CD4-positive, alpha-beta T cell treated with Interleukin-6 for 4 hours (primary cell): Measurements from ENCODE around the gene CLCN2.

Experiments used
- DNase-seq: peaks from one replicate; pipeline ENCODE4 v3.0.0-alpha.2; 2020; ENCODE audit warnings: mixed read lengths

CLCN2 gene

GRCh38 chr3:184359610-184360009 is 1.8 kb downstream of the CLCN2 start:
- no peak for DNase-seq

DNA sequence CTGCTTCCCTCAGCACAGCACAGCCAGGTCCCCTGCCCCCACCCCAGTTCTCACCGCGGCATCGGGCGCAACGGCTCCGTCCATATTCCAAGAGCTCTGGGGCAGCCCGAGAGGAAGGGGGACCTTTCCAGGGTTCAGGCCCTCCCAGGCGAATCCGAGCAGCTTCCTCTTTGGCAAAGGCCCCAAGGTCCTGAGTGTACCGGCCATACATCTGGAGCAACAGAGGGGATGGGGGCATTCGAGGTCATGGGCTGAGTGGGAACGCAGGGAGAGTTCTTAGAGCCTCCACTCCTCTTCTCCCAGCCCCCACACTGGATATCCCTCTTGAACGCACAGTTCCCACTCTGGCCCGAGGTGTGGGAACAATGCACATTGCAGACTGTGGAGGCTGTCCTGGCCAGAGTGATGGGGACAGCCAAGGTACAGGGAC is 2.5 kb downstream of the CLCN2 start:
- DNase-seq: no peak

DNA sequence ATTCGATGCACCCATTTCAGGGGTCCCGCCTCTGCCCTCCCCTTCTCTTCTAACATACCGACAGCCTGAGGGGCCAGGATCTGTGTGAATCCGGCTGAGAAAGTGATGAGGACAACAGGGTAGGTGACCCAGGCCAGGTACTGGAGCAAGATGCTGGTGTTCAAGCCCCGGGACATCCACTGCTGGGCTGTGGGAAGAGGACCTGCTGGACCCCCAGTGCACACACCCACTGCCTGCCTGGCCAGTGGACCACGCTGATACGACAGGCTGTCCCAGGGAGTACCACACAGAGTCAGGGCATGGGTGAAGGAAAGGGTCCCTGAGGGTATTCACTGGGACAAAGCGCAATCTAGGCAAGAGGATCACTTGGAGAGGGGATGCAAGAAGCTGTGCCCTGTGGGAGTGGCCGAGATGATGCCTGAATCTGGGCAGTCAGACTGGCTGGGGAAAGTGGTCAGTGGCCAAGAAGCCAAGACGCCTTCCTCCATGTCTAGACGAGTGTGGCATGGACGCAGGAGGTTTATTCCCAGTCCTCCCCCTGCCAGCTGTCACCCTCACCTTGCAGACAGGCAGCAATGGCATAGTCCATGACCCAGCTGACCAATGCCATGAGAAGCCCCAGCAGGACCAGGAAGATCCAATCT is 3.2 kb downstream of the CLCN2 start:
- DNase-seq: no peak

DNA sequence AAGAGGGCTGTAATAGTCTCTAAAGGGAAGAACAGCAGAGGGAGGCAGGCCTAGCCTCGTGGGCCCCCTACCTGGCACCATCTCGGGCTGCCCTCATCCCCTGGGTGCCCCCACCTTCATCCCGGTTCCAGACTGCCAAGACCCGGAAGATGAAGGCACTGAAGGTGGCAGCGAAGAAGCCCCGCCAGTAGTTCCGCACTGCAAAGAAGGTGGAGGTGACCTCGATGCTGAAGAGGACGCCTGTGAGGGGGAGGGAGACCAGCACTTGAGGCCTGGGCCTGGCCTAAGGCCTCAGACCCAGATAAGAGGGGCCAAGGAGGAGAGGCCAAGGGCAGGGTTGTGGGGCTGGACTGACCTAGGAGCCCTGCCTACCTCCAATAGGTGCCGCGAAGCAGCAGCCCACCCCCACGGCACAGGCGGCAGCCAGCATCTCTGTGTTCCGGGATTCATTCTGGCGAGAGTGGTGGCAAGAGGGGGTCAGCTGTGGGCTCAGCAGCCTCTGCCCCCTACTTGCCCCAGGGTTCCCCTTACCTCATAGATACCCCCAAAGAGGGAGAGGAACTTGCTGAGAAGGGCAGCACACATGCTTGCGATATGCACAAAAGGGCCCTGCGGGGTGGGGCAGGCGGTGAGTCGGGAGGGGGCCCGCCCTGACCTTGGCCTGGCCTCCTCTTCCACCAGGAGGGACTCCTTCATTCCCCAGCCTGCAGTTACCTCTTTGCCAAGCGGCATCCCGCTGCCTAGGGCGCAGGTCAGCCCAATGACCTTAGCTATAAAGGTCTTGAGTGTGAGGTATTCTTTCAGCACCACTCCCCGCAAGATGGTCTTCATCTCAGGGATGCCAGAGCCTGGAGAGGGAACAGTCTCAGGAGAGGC is 3.9 kb downstream of the CLCN2 start:
- no peak for DNase-seq

GRCh38 chr3:184355261-184356040 is 6.0 kb downstream of the CLCN2 start:
- no peak for DNase-seq

- no peak for DNase-seq
These were observed 6.7 kb downstream of the CLCN2 start for GRCh38 chr3:184354754-184355153.

DNA sequence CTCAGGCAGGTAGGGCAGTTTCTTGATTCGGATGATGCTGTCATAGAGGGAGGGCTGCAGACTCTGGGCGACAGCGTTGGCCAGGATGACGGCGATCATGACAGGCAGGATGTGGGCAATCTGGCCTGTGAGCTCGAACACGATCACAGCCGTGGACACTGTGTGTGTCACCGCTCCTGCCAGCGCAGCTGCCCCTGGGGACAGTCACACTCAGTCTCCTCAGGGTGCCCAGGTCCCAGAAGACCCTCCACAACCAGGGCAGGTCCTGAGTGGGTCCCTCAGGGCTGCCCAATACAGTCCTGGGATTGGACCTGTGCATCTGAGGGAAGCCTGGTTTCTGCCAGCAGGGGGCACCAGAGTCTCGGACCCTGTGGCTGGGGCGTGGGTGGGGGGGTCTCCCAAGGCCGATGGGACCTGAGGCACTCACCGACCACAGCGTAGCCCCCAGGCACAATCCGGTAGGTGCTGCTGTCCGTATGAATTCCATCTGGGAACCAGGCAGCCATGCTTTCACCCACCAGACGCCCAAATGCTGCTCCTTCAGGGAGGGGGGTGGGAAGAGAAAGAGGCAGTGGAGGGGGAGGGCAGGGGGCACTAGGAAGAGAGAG is 7.2 kb downstream of the CLCN2 start:
- peak; percentile 79 for DNase-seq

GRCh38 chr3:184353546-184353941 is 7.9 kb downstream of the CLCN2 start:
- DNase-seq: no peak

- no peak for DNase-seq
These were observed 8.4 kb downstream of the CLCN2 start for GRCh38 chr3:184352897-184353545.

- DNase-seq: no peak
These were observed 9.1 kb downstream of the CLCN2 start for GRCh38 chr3:184352149-184352785.

- no peak for DNase-seq
These were observed 9.8 kb downstream of the CLCN2 start for GRCh38 chr3:184351511-184352148.

GRCh38 chr3:184350618-184351017 is 10.8 kb downstream of the CLCN2 start:
- no peak for DNase-seq

DNA sequence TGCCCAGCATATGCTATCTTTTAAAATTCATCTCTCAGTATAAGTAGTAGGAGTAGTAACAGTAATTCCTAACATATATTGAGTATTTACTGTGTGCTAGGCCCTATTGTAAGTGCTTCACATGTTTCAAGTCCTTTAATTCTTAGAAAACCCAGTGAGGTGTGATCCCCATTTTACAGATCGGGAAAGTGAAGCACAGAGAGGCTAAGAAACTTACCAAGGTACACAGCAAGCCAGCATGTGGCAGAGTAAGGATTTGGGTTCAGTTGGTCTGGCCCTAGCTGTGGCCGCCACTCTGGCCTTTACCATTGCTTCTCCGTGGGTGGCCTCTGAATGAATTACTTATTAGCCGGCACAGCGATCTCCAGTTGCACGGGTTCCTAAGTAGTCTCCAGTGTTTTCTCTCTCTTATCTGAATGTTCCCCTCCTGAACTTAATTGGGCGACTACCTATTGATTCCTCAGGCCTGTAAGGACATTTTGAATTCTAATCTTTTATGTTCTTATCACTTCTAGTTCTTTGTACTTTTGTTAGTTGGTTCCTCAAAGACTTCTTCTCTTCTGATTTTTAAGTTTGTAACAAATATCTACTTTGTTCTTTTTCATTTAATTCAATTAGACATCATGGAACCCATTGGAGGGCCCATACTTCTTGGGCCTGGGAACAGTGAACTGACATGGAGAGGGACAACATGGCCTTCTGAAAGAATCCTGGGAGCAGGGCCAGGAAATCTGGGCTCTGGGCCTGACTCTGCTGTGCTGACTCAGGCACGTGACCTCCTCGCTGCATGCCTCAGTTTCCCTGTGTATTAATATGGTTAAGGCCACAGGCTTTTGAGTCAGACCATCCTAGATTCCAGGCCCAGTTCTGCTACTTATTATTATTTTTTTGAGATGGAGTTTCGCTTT is 11.6 kb downstream of the CLCN2 start:
- DNase-seq: no peak

DNA sequence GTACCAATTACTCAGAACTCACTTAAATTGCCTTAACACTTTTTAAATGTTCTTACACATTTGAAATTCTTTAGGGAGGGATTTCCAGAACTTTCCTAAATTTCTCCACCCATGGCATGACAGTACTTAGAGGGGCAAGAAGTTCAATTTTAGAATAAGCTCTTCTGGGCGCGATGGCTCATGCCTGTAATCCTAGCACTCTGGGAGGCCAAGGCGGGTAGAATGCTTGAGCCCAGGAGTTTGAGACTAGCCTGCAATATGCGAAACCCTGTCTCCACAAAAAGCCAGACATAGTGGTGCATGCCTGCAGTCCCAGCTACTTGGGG is 13.4 kb downstream of the CLCN2 start:
- no peak for DNase-seq

- DNase-seq: no peak
These were observed 13.9 kb downstream of the CLCN2 start for GRCh38 chr3:184347321-184348056.

DNA sequence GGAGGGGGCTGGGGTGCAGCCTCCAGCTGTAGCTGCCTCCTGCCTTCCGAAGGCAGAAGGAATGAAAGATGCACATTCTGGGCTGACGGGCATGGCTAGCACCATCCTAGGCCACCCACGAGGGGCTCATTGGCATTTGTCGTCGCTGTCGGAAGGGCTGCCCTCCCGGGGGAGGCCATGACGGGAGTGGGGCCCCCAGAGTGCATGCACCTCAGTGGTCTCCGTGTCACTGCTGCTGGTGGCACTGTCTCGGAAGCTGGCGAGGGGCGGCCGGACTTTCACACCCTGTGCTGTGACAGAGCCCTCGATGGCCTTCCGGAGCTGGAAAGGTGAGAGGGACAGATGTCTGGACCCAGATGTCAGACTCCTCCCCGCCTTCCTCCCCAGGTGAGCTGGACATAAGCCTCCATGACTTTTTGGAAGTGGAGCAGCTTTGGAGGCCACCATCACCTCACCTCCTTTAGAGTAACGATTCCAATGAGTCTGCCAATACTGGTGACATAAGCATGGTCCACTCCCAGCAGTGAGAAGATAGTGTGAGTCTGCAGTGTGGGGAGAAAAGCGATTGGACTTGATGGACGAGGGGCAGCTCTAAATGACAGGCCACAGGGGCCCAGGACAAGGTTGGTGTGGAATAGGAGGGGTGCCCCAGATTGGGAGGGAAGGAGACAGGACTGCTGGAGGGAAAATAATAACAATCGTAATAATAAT is 14.8 kb downstream of the CLCN2 start:
- DNase-seq: no peak

GRCh38 chr3:184345317-184346144 is 15.9 kb downstream of the CLCN2 start:
- DNase-seq: no peak
